Sigmoid colon (tissue), 7 donors: ENCODE measurements around the gene UBXN11. TPM values are rescaled to one million over a fixed set of nuclear protein-coding genes. Genes with fewer than 3 reads are reported as not detected.
"Not testable (repeated sequence)": the region's sequence is repeated elsewhere in the genome, so short reads cannot be mapped to it uniquely, and the experiment has no call there.

Experiments
- DNase-seq: peaks from one replicate; pipeline ENCODE4 v3.0.0-alpha.2; 2019
- H3K27ac ChIP-seq, 4 donors: fragments of 200-600 bp; sonication (generic); one replicate each; pipeline ENCODE4 v1.5.1; 2016 to 2019; ENCODE audit warnings: mild to moderate bottlenecking in 1 of 4
- H3K27me3 ChIP-seq, 3 donors: fragments of 200-600 bp; sonication (generic); one replicate each; pipeline ENCODE4 v1.5.1; 2019; ENCODE audit warnings: mild to moderate bottlenecking in 1 of 3
- H3K36me3 ChIP-seq, 4 donors: fragments of 200-600 bp; sonication (generic); one replicate each; pipeline ENCODE4 v1.5.1; 2016 to 2019
- H3K4me1 ChIP-seq, 4 donors: fragments of 200-600 bp; sonication (generic); one replicate each; pipeline ENCODE4 v1.5.1; 2017 to 2019
- H3K4me3 ChIP-seq, 4 donors: fragments of 200-600 bp; sonication (generic); one replicate each; pipeline ENCODE4 v1.5.1; 2017 to 2019; ENCODE audit warnings: mild to moderate bottlenecking in 2 of 4, moderate library complexity in 1 of 4
- H3K9me3 ChIP-seq, 4 donors: fragments of 200-600 bp in 3 of 4; sonication (generic) in 3 of 4; one replicate each; pipeline versions ENCODE4 v1.5.1 to v1.6.1; 2013 to 2019
- EP300 ChIP-seq, 4 donors: sonication (generic); formaldehyde crosslinking; IDR thresholded peaks; one replicate each; pipeline ENCODE4 v1.6.1; 2017; ENCODE audit warnings: antibody characterized with exemption in 4 of 4
- POLR2A ChIP-seq, 2 donors: fragments of 450-650 bp; IDR thresholded peaks; one replicate each; pipeline ENCODE4 v1.6.1; 2016; ENCODE audit warnings: antibody characterized with exemption in 2 of 2, mild to moderate bottlenecking in 2 of 2, moderate library complexity in 2 of 2
- POLR2AphosphoS5 ChIP-seq, 4 donors: sonication (generic); formaldehyde crosslinking; IDR thresholded peaks; one replicate each; pipeline ENCODE4 v1.6.1; 2017; ENCODE audit warnings: antibody characterized with exemption in 4 of 4
- WGBS, 2 donors: extraction: QIAGEN DNeasy Blood & Tissue Kit; methylation state at CpG; one replicate each; pipeline ENCODE4 v1.1.7; 2013; 5-methylcytosine and 5-hydroxymethylcytosine counted together
- intact Hi-C: fragments of 100-400 bp; cut with DNase I; formaldehyde crosslinking; loops from one replicate; pipeline ENCODE4 v1.15.1; 2023
- polyA plus RNA-seq, 3 donors: library from polyadenylated mRNA; stranded (reverse); fragments of 200-250 nt; gene quantifications; one replicate each; pipeline ENCODE4 v1.2.3, GENCODE V29; 2013
- total RNA-seq, 4 donors: library from RNA; depleted of rRNA; stranded (reverse); fragments of >200 nt; gene quantifications; one replicate each; pipeline ENCODE4 v1.1.0, GENCODE V29; 2016
- TF ChIP-seq, protein P1 (sequence below), 4 experiments: fragments of 450-650 bp in 3 of 4; fragments of 200-600 bp in 1 of 4; IDR thresholded peaks; one replicate each; pipeline ENCODE4 v1.5.1; 2016 to 2019; ENCODE audit warnings: antibody characterized with exemption in 4 of 4, mild to moderate bottlenecking in 3 of 4, moderate library complexity in 2 of 4
- donor health status: healthy with polysubstance abuse.
- donor health status: Bipolar disorder and iron deficiency.
- donor health status: healthy.

Gene UBXN11
- total and polyA plus RNA-seq, 7 donors: 3.0 to 22.7 (median 12.5) TPM

DNA sequence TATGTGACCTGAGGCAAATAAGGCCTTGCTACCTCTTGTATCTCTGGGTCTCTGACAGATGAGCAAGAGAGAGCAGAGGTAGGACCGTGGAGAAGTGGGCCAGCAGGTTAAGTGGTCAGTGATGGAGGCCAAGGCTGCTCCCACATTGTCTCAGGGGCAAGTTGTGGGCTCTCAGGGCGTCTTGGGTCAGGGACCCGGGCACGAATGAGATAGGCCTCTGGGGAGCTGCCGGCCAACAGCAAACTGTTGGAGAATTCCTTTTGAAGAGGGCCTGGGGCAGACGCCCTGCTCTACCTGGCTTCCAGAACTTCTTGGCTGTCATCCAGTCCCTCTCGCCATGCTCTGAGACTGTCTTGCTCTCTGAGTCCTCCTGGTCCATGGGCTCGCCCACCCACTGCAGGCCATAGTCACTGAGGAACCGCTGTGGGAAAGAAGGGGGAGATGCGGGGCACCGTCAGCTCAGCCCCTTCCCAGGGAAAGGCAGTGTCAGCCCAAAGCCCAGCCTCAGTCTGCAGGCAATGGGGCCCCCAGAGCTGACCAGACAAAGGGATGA, 12.4 kb downstream of the UBXN11 start:
- intact Hi-C loops: no loop called here
- Histone ChIP-seq H3K4me3 (no peak overlapping the region), H3K4me1 (no peaks in the 10 kb centered on the region), H3K36me3 (no peaks in the 10 kb centered on the region), H3K27ac (no peak overlapping the region), H3K27me3 (no peaks in the 10 kb centered on the region), H3K9me3 (no peaks in the 10 kb centered on the region)
- 87% methylated on average over 11 of the region's 11 CpGs for WGBS, 2 donors
- DNase-seq: no peak
- TF ChIP-seq, protein P1, sequence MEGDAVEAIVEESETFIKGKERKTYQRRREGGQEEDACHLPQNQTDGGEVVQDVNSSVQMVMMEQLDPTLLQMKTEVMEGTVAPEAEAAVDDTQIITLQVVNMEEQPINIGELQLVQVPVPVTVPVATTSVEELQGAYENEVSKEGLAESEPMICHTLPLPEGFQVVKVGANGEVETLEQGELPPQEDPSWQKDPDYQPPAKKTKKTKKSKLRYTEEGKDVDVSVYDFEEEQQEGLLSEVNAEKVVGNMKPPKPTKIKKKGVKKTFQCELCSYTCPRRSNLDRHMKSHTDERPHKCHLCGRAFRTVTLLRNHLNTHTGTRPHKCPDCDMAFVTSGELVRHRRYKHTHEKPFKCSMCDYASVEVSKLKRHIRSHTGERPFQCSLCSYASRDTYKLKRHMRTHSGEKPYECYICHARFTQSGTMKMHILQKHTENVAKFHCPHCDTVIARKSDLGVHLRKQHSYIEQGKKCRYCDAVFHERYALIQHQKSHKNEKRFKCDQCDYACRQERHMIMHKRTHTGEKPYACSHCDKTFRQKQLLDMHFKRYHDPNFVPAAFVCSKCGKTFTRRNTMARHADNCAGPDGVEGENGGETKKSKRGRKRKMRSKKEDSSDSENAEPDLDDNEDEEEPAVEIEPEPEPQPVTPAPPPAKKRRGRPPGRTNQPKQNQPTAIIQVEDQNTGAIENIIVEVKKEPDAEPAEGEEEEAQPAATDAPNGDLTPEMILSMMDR (IDR thresholded peaks at IDR 0.05): no peak
- TF ChIP-seq EP300 (IDR thresholded peaks at IDR 0.05): no peak
- TF ChIP-seq POLR2A (IDR thresholded peaks at IDR 0.05): no peak
- TF ChIP-seq POLR2AphosphoS5 (IDR thresholded peaks at IDR 0.05): no peak

DNA sequence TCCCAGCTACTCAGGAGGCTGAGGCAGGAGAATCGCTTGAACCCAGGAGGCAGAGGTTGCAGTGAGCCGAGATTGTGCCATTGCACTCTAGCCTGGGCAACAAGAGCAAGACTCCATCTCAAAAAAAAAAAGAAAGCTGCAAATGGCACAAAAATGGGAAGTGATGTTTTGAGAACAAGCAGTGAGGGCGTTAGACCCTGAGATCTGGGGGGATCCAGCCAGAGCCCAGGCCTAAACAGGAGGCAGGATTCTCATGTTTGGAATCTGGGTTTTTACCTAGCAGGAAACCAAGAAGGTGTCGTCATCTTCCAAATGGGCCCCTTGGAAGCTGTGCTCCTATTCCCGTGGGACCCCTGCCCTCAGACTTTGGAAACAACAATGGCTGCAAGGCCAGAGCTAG, 13.7 kb downstream of the UBXN11 start:
- H3K27ac ChIP-seq, intact Hi-C loops, H3K4me1 ChIP-seq, H3K27me3 ChIP-seq, H3K4me3 ChIP-seq, H3K36me3 ChIP-seq, DNase-seq, H3K9me3 ChIP-seq: not testable (repeated sequence)
- 87 to 92% methylated on average over 5 of the region's 5 CpGs for WGBS, 2 donors

DNA sequence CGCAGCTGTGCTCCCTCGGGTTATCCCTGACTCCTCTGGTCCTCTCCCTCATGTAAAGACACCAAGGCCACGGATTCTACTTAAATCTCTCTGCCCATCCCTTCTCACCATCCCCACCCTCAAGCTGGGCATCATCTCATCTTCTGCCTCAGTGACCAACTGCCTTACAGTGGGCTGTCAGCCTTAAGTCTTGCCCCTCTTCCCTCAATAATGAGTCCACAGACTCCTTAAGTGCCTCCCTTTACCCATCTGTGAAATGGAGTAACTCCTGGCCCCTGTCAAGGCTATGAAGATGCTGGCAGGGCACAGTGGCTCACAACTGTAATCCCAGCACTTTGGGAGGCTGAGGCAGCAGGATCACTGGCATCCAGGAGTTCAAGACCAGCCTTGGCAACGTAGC, 14.5 kb downstream of the UBXN11 start:
- Histone ChIP-seq H3K27me3 (no peaks in the 10 kb centered on the region), H3K36me3 (no peaks in the 10 kb centered on the region), H3K9me3 (no peaks in the 10 kb centered on the region), H3K27ac (no peak overlapping the region), H3K4me1 (peaks cover 0 to 3% (median 0%) of the 10 kb centered on the region in 4 donors), H3K4me3 (no peak overlapping the region)
- DNase-seq: no peak
- 90 to 91% methylated on average over 4 of the region's 4 CpGs for WGBS, 2 donors
- TF ChIP-seq POLR2AphosphoS5 (IDR thresholded peaks at IDR 0.05) (no peak), POLR2A (IDR thresholded peaks at IDR 0.05) (no peak), EP300 (IDR thresholded peaks at IDR 0.05) (no peak)
- TF ChIP-seq, protein P1 (IDR thresholded peaks at IDR 0.05): no peak
- intact Hi-C loops: no loop called here

DNA sequence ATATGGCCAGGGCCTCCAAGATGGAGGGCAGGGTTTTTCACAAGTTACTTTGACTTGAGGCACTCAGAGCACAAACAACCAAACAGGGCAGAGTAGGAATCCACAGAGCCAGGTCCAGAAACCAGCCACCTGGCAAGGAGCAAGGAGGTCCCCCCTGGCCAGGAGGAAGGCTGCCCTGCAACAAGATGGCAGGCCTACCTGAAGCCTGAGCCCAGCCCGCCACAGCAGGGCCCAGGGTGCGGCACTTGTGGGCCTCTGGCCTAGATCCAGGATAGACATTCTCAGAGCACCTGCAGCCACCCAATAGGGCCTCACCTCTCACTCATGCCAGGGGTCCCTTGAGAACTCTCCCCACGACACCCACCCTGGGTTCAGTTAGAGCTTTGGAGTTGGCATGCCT, 15.0 kb downstream of the UBXN11 start:
- TF ChIP-seq POLR2A (IDR thresholded peaks at IDR 0.05) (no peak), EP300 (IDR thresholded peaks at IDR 0.05) (no peak), POLR2AphosphoS5 (IDR thresholded peaks at IDR 0.05) (no peak)
- TF ChIP-seq, protein P1 (IDR thresholded peaks at IDR 0.05): no peak
- intact Hi-C loops: no loop called here
- DNase-seq: no peak
- Histone ChIP-seq H3K36me3 (no peaks in the 10 kb centered on the region), H3K4me1 (peaks cover 0 to 5% (median 0%) of the 10 kb centered on the region in 4 donors), H3K4me3 (no peak overlapping the region), H3K9me3 (no peaks in the 10 kb centered on the region), H3K27ac (peak overlapping the region in 2 of 4 donors; percentile 60), H3K27me3 (no peaks in the 10 kb centered on the region)
- WGBS, 2 donors: 86 to 88% methylated on average over 3 of the region's 3 CpGs

DNA sequence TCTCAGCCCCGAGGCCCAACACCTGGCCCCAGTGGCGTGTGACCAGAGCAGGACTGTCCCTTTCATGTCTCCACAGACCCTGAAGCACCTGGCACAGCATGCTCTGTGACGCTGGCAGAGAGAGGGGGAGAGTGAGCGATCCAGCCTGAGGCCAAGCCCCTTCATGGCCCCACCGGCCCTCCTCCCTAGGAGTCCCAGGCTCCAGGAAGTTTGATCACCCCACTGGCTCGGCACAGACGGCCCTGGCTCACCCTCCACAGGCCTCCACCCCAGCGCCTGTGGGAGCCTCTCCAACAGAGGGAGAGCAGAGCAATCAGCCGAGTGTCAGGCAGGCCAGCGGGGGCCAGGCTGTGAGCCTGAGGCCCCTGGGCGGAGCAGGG, 15.6 kb downstream of the UBXN11 start:
- intact Hi-C loops: no loop called here
- WGBS, 2 donors: 75 to 88% methylated on average over 11 of the region's 11 CpGs
- H3K27ac ChIP-seq: peak overlapping the region in 3 of 4 donors; percentile 10 to 60 (median 60)

More for the DNA sequence above, 15.6 kb downstream of the UBXN11 start:
- Histone ChIP-seq H3K9me3 (no peaks in the 10 kb centered on the region), H3K36me3 (no peaks in the 10 kb centered on the region), H3K4me1 (peaks cover 0 to 9% (median 0%) of the 10 kb centered on the region in 4 donors), H3K4me3 (no peak overlapping the region), H3K27me3 (no peaks in the 10 kb centered on the region)
- TF ChIP-seq, protein P1 (IDR thresholded peaks at IDR 0.05): no peak
- TF ChIP-seq POLR2A (IDR thresholded peaks at IDR 0.05) (no peak), EP300 (IDR thresholded peaks at IDR 0.05) (no peak), POLR2AphosphoS5 (IDR thresholded peaks at IDR 0.05) (no peak)
- DNase-seq: no peak
